SW 1271 (cell line): ENCODE measurements around the gene MTHFSD.

Experiments
- DNase-seq, 2 experiments: peaks; one replicate each; lab custom pipeline; 2025; lab: John Stamatoyannopoulos, UW

MTHFSD gene

GRCh38 chr16:86502856-86503748 is 51.9 kb downstream of the MTHFSD start:
- no peak for DNase-seq

GRCh38 chr16:86501989-86502855 is 52.8 kb downstream of the MTHFSD start:
- DNase-seq, result no peak

GRCh38 chr16:86500708-86501510 is 54.1 kb downstream of the MTHFSD start:
- DNase-seq, result no peak

GRCh38 chr16:86499889-86500707 is 54.9 kb downstream of the MTHFSD start:
- no peak for DNase-seq

- no peak for DNase-seq
These were observed 55.6 kb downstream of the MTHFSD start for GRCh38 chr16:86499440-86499786.

GRCh38 chr16:86498671-86499439 is 56.2 kb downstream of the MTHFSD start:
- no peak for DNase-seq

- no peak for DNase-seq
These were observed 56.8 kb downstream of the MTHFSD start for GRCh38 chr16:86498155-86498670.

- no peak for DNase-seq
These were observed 57.4 kb downstream of the MTHFSD start for GRCh38 chr16:86497551-86498021.

GRCh38 chr16:86496929-86497461 is 58.0 kb downstream of the MTHFSD start:
- no peak for DNase-seq

GRCh38 chr16:86496262-86496928 is 58.6 kb downstream of the MTHFSD start:
- no peak for DNase-seq

- DNase-seq, result no peak
These were observed 59.2 kb downstream of the MTHFSD start for GRCh38 chr16:86495756-86496261.

- DNase-seq, result no peak
These were observed 59.7 kb downstream of the MTHFSD start for GRCh38 chr16:86495357-86495701.

- no peak for DNase-seq
These were observed 60.3 kb downstream of the MTHFSD start for GRCh38 chr16:86494565-86495356.

GRCh38 chr16:86494039-86494564 is 60.9 kb downstream of the MTHFSD start:
- DNase-seq, result no peak

GRCh38 chr16:86492961-86493629 is 61.9 kb downstream of the MTHFSD start:
- DNase-seq, result no peak

- no peak for DNase-seq
These were observed 62.6 kb downstream of the MTHFSD start for GRCh38 chr16:86492267-86492960.

GRCh38 chr16:86491640-86492023 is 63.4 kb downstream of the MTHFSD start:
- no peak for DNase-seq
